K562 (cell line): ENCODE data around the gene ILK. TPM values are rescaled to one million over a fixed set of nuclear protein-coding genes. Genes with fewer than 3 reads are reported as not detected.

ENCODE experiments used
- ATAC-seq: fragments of 200-7000 bp; cut with Tn5 transposase; 3 replicates; pipeline ENCODE4 v1.9.1; 2020; ENCODE audit warnings: moderate library complexity
- BruUV-seq: library from RNA; stranded (reverse); fragments of 400-500 nt; replicated peaks from 2 replicates; lab custom pipeline; 2021; lab: Mats Ljungman, UMichigan
- CTCF ChIA-PET: fragments of 300-600 bp; formaldehyde crosslinking; extraction: SDS; loops from one replicate; lab custom pipeline; 2021; ENCODE audit warnings: low intra/inter-chr PET ratio; lab: Yijun Ruan, JAX
- POLR2A ChIA-PET: fragments of 300-600, 350-650 bp; sonication (Branson Sonifier 250); formaldehyde crosslinking; extraction: SDS; loops from one replicate; lab custom pipeline; 2021; ENCODE audit warnings: antibody characterized with exemption, inconsistent platforms; lab: Yijun Ruan, JAX
- DNase-seq, 4 experiments: peaks; one replicate each; pipeline versions ENCODE4 v3.0.0 to v3.0.0-alpha.2; 2011 to 2018; ENCODE audit warnings: low spot score in 3 of 4, mixed read lengths in 3 of 4; ENCODE audit errors: extremely low read depth in 1 of 4
- FAIRE-seq: peaks from 2 replicates; lab custom pipeline; 2011; peaks lifted over from hg19 to GRCh38; lab: Jason Lieb, UNC
- H2AFZ ChIP-seq: 2 replicates; pipeline ENCODE4 v1.6.0; 2011; ENCODE audit warnings: low read depth, low read length, control low read depth, inconsistent platforms
- H3K27ac ChIP-seq: fragments of 200-600 bp; 3 replicates; pipeline ENCODE4 v1.8.0; 2011; ENCODE audit warnings: low read depth, mild to moderate bottlenecking, control low read depth, inconsistent platforms, low read length, moderate library complexity, mixed read lengths; ENCODE audit errors: extremely low read depth
- H3K27me3 ChIP-seq, 2 experiments: fragments of 300-600 bp in 1 of 2; 2 replicates in 1 of 2; 3 replicates in 1 of 2; pipeline versions ENCODE4 v1.6.0 to v1.8.0; 2011; ENCODE audit warnings: inconsistent platforms in 2 of 2, low read length in 2 of 2, mild to moderate bottlenecking in 1 of 2, mixed read lengths in 1 of 2, moderate library complexity in 1 of 2; ENCODE audit not compliant: control insufficient read depth in 2 of 2, insufficient read depth in 2 of 2
- H3K36me3 ChIP-seq: fragments of 300-600 bp; 3 replicates; pipeline ENCODE4 v1.8.0; 2011; ENCODE audit warnings: mild to moderate bottlenecking, low read length, inconsistent platforms; ENCODE audit not compliant: control insufficient read depth, insufficient read depth
- H3K4me1 ChIP-seq, 2 experiments: fragments of 200-600 bp in 1 of 2; replicated peaks in 1 of 2; 2 replicates in 1 of 2; 3 replicates in 1 of 2; pipeline versions ENCODE4 v1.5.1 to v1.8.0; 2011; ENCODE audit warnings: inconsistent platforms in 2 of 2, low read length in 2 of 2, mild to moderate bottlenecking in 1 of 2, mixed read lengths in 1 of 2, moderate library complexity in 1 of 2; ENCODE audit not compliant: control insufficient read depth in 2 of 2, insufficient read depth in 2 of 2
- H3K4me2 ChIP-seq: 2 replicates; pipeline ENCODE4 v1.6.1; 2011; ENCODE audit warnings: low read length, control low read depth, inconsistent platforms, mixed read lengths; ENCODE audit not compliant: insufficient read depth
- H3K4me3 ChIP-seq: fragments of 200-600 bp; sonication (generic), shearing (Covaris generic); 2 replicates; pipeline ENCODE4 v1.5.1; 2016; ENCODE audit warnings: control low read depth, inconsistent platforms
- H3K79me2 ChIP-seq: fragments of 200-600 bp; 3 replicates; pipeline ENCODE4 v1.8.0; 2011; ENCODE audit warnings: low read length, inconsistent platforms; ENCODE audit not compliant: control insufficient read depth, insufficient read depth
- H3K9ac ChIP-seq, 2 experiments: 2 replicates each; pipeline versions ENCODE4 v1.6.0 to v1.6.1; 2011; ENCODE audit warnings: low read depth in 2 of 2, low read length in 2 of 2, control low read depth in 1 of 2, inconsistent platforms in 1 of 2, mild to moderate bottlenecking in 1 of 2, mixed read lengths in 1 of 2; ENCODE audit not compliant: insufficient read depth in 1 of 2
- H3K9me1 ChIP-seq: one replicate; pipeline ENCODE4 v1.6.0; 2011; ENCODE audit warnings: inconsistent platforms, mild to moderate bottlenecking, low read length, moderate library complexity; ENCODE audit not compliant: control insufficient read depth, insufficient read depth
- H3K9me3 ChIP-seq: replicated peaks from 2 replicates; pipeline ENCODE4 v1.5.1; 2011; ENCODE audit warnings: low read depth, low read length, inconsistent platforms; ENCODE audit not compliant: control insufficient read depth, insufficient read depth
- H4K20me1 ChIP-seq: replicated peaks from 2 replicates; pipeline ENCODE4 v1.6.1; 2011; ENCODE audit warnings: low read length, inconsistent platforms, mixed read lengths; ENCODE audit not compliant: control insufficient read depth, insufficient read depth
- C11orf30 ChIP-seq: fragments of 450-650 bp; IDR thresholded peaks from 2 replicates; pipeline ENCODE4 v1.6.1; 2016; ENCODE audit warnings: low read depth, mild to moderate bottlenecking
- CBX3 ChIP-seq, 2 experiments: IDR thresholded peaks; 1 replicate in 1 of 2; 2 replicates in 1 of 2; pipeline ENCODE4 v1.6.1; 2012; ENCODE audit warnings: inconsistent platforms in 2 of 2, low read length in 2 of 2, borderline replicate concordance in 1 of 2, control low read depth in 1 of 2
- CREBBP ChIP-seq: IDR thresholded peaks from one replicate; pipeline ENCODE4 v1.6.1; 2012; ENCODE audit warnings: low read depth, mild to moderate bottlenecking, control low read depth, inconsistent platforms, low read length
- CREM ChIP-seq: IDR thresholded peaks from 2 replicates; pipeline ENCODE4 v1.6.1; 2014; ENCODE audit warnings: antibody characterized with exemption, low read depth
- ESRRB ChIP-seq: fragments of 250-450 bp; sonication (Bioruptor Pico); IDR thresholded peaks from 2 replicates; pipeline ENCODE4 v1.5.0; 2020; ENCODE audit warnings: mild to moderate bottlenecking, moderate library complexity, borderline replicate concordance
- MTA1 ChIP-seq: fragments of 450-650 bp; IDR thresholded peaks from 2 replicates; pipeline ENCODE4 v1.6.1; 2017; ENCODE audit warnings: borderline replicate concordance
- TBL1XR1 ChIP-seq, 2 experiments: IDR thresholded peaks; 2 replicates each; pipeline ENCODE4 v1.6.1; 2012; ENCODE audit warnings: improper control_type of control experiment in 2 of 2, low read length in 2 of 2, mild to moderate bottlenecking in 1 of 2
- TOE1 ChIP-seq, 2 experiments: fragments of 450-650 bp in 1 of 2; sonication (generic) in 1 of 2; formaldehyde crosslinking in 1 of 2; IDR thresholded peaks; 2 replicates each; pipeline versions ENCODE4 v1.7.1 to v1.8.0; 2016 to 2022; ENCODE audit warnings: borderline replicate concordance in 2 of 2, mild to moderate bottlenecking in 2 of 2, antibody characterized with exemption in 1 of 2, inconsistent platforms in 1 of 2, low read depth in 1 of 2, missing genetic modification reagents in 1 of 2, moderate library complexity in 1 of 2
- ZC3H8 ChIP-seq: fragments of 450-650 bp; IDR thresholded peaks from 2 replicates; pipeline ENCODE4 v1.6.1; 2017
- ZNF3 ChIP-seq: fragments of 250-450 bp; sonication (Bioruptor Pico); IDR thresholded peaks from 2 replicates; pipeline ENCODE4 v1.5.0; 2021; ENCODE audit warnings: mild to moderate bottlenecking, moderate library complexity
- ZNF766 ChIP-seq: fragments of 200-800 bp; sonication (Bioruptor generic); conservative IDR thresholded peaks from 2 replicates; pipeline ENCODE4 v1.6.1; 2016; ENCODE audit warnings: missing genetic modification characterization, missing compliant biosample characterization
- WGBS: fragments of 100-300 bp; shearing (Covaris generic); methylation state at CpG from one replicate; pipeline ENCODE4 v1.1.6; 2016; ENCODE audit warnings: low coverage, mixed read lengths; ENCODE audit not compliant: insufficient coverage; ENCODE audit errors: missing lambda C conversion rate; 5-methylcytosine and 5-hydroxymethylcytosine counted together
- in situ Hi-C: fragments of 300-500 bp; cut with MboI; formaldehyde crosslinking; loops from 4 replicates; pipeline ENCODE4 v1.15.0; 2018; ENCODE audit warnings: inconsistent platforms, mixed read lengths
- intact Hi-C: fragments of 100-400 bp; cut with micrococcal nuclease; formaldehyde crosslinking; loops from 2 replicates; pipeline ENCODE4 v1.14.2; 2022
- polyA plus RNA-seq, 8 experiments: library from polyadenylated mRNA; depleted of rRNA in 4 of 8; stranded (reverse) in 5 of 8; unstranded in 3 of 8; fragments of >200 nt; fragmentation: Nextera tagmentation in 2 of 8; fragmentation: Illumina TruSeq in 1 of 8; extraction: Ambion mirVana in 2 of 8; extraction: Trizol in 1 of 8; gene quantifications; 2 replicates each; pipeline versions ENCODE4 v1.2.1 to v1.2.3, GENCODE V29; 2011 to 2014; ENCODE audit warnings: inconsistent platforms in 1 of 8, missing spikeins in 1 of 8
- total RNA-seq, 7 experiments: library from RNA; depleted of rRNA in 6 of 7; stranded (reverse); fragments of >200 nt in 6 of 7; fragmentation: Illumina TruSeq in 2 of 7; extraction: Trizol in 2 of 7; gene quantifications; 2 replicates each; pipeline versions ENCODE4 v1.2.1 to v1.2.3, GENCODE V29; 2011 to 2021; ENCODE audit warnings: low replicate concordance in 1 of 7
- TF ChIP-seq, protein P1 (sequence below): sonication (generic); formaldehyde crosslinking; IDR thresholded peaks from 2 replicates; pipeline ENCODE4 v1.8.1; 2023; ENCODE audit warnings: mild to moderate bottlenecking, missing genetic modification reagents, moderate library complexity
- TF ChIP-seq, protein P2 (sequence below): fragments of 200-800 bp; sonication (Bioruptor generic); IDR thresholded peaks from 2 replicates; pipeline ENCODE4 v1.6.1; 2017; ENCODE audit warnings: missing genetic modification characterization, missing compliant biosample characterization
- TF ChIP-seq, protein P3 (sequence below): sonication (generic); formaldehyde crosslinking; IDR thresholded peaks from 2 replicates; pipeline ENCODE4 v1.8.0; 2023; ENCODE audit warnings: mild to moderate bottlenecking, missing genetic modification reagents

Gene ILK
- total and polyA plus RNA-seq, 9 of the 15 experiments (the other 6 are each of a cell fraction or from before 2014, with no cell fraction given) = 43.3 to 95.9 (median 58.9) TPM

DNA sequence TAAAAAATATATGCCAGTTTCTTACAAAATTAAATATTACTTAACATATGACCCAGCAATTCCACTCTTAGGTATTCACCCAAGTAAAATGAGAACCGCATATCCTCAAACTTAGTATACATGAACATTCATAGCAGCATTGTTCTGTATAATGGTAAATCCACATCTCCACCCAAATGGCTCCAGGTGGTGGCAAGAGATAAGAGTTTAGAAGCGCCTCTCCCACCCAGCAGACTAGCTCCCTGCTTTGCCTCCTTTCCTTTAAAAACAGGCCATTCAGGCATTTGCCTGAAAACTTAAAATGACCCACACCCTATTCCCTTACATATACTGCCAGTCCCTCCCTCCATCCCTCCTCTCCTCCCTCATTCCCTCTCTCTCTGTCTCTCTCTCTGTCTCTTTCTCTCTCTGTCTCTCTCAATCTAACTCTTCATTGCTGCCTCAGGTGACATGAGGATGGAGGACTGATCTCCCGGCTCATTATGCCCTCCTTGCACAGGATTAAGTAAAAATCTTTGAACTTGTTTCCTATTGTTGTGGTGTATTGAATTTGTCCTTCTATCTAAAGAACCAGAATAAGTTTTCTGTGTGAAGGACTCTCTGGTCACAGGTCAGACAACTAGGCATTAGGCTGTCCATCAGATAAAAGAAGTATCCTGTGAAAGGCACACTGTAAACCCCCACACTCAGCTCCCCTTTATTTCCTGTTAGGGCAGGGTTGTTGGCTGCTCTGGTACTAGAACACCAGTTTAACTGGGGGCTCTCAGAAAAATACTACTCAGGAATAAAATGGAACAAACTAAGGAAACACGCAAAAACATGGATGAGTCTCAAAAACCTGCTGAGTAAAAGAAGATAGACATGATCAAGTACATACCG lies 48.5 kb upstream of the ILK start:
- FAIRE-seq = peak; percentile 94
- TF ChIP-seq CBX3 (IDR thresholded peaks at IDR 0.05; ENCODE audit: borderline replicate concordance in 1 of 2, low read length in 2 of 2) (peak in 1 of 2 experiments; percentile 80; a peak in 1 of 3 replicates), ESRRB (CRISPR knock-in tag) (no peak), CREBBP (no peak), TOE1 (IDR thresholded peaks at IDR 0.05; ENCODE audit: borderline replicate concordance) (peak; percentile 63), TOE1 (CRISPR knock-in tag; IDR thresholded peaks at IDR 0.05; ENCODE audit: borderline replicate concordance, low read depth) (no peak), CREM (peak; percentile 52; the same call in 1 of the 2 replicates), ZNF766 (CRISPR knock-in tag) (no peak), C11orf30 (peak; percentile 31; the same call in 1 of the 2 replicates), ZC3H8 (0 out of 2 replicates have a peak, but pooled peaks have one; percentile 61), ZNF3 (CRISPR knock-in tag) (no peak), TBL1XR1 (IDR thresholded peaks at IDR 0.05; ENCODE audit: low read length in 2 of 2) (peak in 1 of 2 experiments; percentile 90; a peak in 3 of 4 replicates), MTA1 (peak; percentile 81)
- TF ChIP-seq, protein P1, sequence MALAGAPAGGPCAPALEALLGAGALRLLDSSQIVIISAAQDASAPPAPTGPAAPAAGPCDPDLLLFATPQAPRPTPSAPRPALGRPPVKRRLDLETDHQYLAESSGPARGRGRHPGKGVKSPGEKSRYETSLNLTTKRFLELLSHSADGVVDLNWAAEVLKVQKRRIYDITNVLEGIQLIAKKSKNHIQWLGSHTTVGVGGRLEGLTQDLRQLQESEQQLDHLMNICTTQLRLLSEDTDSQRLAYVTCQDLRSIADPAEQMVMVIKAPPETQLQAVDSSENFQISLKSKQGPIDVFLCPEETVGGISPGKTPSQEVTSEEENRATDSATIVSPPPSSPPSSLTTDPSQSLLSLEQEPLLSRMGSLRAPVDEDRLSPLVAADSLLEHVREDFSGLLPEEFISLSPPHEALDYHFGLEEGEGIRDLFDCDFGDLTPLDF (CRISPR knock-in tag) = no peak
- TF ChIP-seq, protein P2, sequence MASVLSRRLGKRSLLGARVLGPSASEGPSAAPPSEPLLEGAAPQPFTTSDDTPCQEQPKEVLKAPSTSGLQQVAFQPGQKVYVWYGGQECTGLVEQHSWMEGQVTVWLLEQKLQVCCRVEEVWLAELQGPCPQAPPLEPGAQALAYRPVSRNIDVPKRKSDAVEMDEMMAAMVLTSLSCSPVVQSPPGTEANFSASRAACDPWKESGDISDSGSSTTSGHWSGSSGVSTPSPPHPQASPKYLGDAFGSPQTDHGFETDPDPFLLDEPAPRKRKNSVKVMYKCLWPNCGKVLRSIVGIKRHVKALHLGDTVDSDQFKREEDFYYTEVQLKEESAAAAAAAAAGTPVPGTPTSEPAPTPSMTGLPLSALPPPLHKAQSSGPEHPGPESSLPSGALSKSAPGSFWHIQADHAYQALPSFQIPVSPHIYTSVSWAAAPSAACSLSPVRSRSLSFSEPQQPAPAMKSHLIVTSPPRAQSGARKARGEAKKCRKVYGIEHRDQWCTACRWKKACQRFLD = 0 out of 2 replicates have a peak, but pooled peaks have one; percentile 7
- TF ChIP-seq, protein P3, sequence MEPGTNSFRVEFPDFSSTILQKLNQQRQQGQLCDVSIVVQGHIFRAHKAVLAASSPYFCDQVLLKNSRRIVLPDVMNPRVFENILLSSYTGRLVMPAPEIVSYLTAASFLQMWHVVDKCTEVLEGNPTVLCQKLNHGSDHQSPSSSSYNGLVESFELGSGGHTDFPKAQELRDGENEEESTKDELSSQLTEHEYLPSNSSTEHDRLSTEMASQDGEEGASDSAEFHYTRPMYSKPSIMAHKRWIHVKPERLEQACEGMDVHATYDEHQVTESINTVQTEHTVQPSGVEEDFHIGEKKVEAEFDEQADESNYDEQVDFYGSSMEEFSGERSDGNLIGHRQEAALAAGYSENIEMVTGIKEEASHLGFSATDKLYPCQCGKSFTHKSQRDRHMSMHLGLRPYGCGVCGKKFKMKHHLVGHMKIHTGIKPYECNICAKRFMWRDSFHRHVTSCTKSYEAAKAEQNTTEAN (CRISPR knock-in tag) = no peak

More for the DNA sequence above, 48.5 kb upstream of the ILK start:
- H3K9me1 ChIP-seq = no peaks in the 10 kb centered on the region
- H3K9ac ChIP-seq = peak overlapping the region in 1 of 2 experiments; percentile 63; a peak in 3 of 4 replicates
- no peak overlapping the region; the same call in 1 of the 2 replicates for H3K4me3 ChIP-seq
- intact Hi-C loops (loop anchor here (1.0 kb wide), 1 partner anchor 128 kb away; the partner anchor contains the start of gene MRPL17), in situ Hi-C loops (no loop called here)
- H3K36me3 ChIP-seq = no peaks in the 10 kb centered on the region
- 2% methylated on average over 5 of the region's 5 CpGs for WGBS
- POLR2A ChIA-PET = interaction anchor here (0.6 to 2.7 kb wide), 15 partner anchors 9 to 504 kb away, joined by 3 to 19 read pairs (median 3); partner anchors contain the start of genes ARFIP2, ILK, TAF10 and TIMM10B
- H3K4me1 ChIP-seq = peaks cover 23% of the 10 kb centered on the region in 2 experiments
- no TSS peak for BruUV-seq
- H3K79me2 ChIP-seq = no peaks in the 10 kb centered on the region
- no peaks in the 10 kb centered on the region for H4K20me1 ChIP-seq
- ATAC-seq = peak; percentile 94
- H3K9me3 ChIP-seq = no peaks in the 10 kb centered on the region
- H3K27me3 ChIP-seq = no peaks in the 10 kb centered on the region
- H3K27ac ChIP-seq = peak overlapping the region; percentile 87
- CTCF ChIA-PET = no interaction called here
- H3K4me2 ChIP-seq = peak overlapping the region; percentile 77
- H2AFZ ChIP-seq = peak overlapping the region; percentile 75
- peak; percentile 85 to 92 (median 90) for DNase-seq
